GM12874 (cell line): Measurements from ENCODE around the gene SPTLC2.

Experiments used
- TF ChIP-seq, protein P1 (sequence below): IDR thresholded peaks from 2 replicates; pipeline ENCODE4 v1.5.1; 2011; ENCODE audit warnings: low read depth, mild to moderate bottlenecking, control low read depth, low read length, moderate library complexity; ENCODE audit not compliant: insufficient read depth

The SPTLC2 gene

DNA sequence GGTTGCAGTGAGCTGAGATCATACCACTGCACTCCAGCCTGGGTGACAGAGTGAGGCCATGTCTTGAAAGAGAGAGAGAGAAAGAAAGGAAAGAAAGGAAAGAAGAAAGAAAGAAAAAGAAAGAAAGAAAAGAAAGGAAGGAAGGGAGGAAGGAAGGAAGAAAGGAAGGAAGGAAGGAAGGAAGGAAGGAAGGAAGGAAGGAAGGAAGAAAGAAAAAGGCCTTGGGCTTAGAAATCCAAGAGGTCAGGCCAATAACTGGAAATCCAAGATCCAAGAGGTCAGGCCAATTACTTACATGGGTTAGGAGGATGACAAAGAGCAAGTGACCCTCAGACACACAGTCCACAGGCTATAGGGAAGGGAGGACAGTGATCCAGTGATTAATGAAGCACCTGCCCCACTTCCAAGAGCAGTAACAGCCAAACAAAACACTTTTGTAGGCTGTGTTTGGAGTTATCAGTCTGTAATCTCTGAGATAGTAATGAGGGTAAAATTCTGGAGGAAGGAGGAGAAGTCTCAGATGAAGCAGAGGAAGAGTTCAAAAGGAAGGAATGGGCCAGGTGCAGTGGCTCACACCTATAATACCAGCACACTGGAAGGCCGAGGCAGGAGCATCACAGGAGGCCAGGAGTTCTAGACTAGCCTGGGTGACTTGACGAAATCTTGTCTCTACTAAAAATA, 32.2 kb upstream of the SPTLC2 start:
- TF ChIP-seq, protein P1, sequence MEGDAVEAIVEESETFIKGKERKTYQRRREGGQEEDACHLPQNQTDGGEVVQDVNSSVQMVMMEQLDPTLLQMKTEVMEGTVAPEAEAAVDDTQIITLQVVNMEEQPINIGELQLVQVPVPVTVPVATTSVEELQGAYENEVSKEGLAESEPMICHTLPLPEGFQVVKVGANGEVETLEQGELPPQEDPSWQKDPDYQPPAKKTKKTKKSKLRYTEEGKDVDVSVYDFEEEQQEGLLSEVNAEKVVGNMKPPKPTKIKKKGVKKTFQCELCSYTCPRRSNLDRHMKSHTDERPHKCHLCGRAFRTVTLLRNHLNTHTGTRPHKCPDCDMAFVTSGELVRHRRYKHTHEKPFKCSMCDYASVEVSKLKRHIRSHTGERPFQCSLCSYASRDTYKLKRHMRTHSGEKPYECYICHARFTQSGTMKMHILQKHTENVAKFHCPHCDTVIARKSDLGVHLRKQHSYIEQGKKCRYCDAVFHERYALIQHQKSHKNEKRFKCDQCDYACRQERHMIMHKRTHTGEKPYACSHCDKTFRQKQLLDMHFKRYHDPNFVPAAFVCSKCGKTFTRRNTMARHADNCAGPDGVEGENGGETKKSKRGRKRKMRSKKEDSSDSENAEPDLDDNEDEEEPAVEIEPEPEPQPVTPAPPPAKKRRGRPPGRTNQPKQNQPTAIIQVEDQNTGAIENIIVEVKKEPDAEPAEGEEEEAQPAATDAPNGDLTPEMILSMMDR: no peak

DNA sequence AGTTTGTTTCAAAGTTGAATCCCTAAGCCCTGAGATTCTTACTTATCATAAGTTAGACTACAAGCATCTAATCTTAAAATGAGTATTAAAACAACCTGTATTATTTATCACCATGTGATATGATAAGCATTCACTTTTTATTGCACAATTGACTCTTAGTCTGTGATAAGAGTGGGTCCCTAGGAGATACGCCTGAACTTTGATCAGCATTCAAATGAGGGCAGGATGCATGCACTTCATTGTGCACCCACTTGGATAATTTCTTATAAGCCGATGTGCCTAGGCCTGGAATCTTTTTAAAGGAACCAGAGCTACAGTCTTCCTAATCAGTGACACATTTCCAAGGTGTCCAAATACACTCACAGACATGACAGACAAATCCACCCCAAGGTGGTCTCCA, 31.4 kb upstream of the SPTLC2 start:
- TF ChIP-seq, protein P1: no peak

DNA sequence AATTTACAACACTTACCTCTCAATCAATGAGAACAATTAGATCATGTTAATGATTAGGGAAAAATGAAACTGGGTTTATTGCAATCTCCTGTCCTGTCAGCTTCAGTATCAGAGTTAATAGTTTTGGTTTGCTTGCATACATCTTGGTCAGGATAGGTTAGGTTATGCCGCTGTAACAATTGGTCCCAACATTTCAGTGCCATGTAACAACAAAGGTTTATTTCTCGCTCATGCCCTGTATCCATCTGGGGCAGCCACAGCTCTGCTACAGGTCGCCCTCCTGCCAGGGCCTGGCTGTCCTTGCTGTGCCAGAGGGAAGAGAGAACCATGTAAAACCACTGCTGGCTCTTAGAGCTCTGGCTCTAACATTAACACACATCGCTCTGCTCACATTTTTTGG, 30.5 kb upstream of the SPTLC2 start:
- TF ChIP-seq, protein P1: no peak

DNA sequence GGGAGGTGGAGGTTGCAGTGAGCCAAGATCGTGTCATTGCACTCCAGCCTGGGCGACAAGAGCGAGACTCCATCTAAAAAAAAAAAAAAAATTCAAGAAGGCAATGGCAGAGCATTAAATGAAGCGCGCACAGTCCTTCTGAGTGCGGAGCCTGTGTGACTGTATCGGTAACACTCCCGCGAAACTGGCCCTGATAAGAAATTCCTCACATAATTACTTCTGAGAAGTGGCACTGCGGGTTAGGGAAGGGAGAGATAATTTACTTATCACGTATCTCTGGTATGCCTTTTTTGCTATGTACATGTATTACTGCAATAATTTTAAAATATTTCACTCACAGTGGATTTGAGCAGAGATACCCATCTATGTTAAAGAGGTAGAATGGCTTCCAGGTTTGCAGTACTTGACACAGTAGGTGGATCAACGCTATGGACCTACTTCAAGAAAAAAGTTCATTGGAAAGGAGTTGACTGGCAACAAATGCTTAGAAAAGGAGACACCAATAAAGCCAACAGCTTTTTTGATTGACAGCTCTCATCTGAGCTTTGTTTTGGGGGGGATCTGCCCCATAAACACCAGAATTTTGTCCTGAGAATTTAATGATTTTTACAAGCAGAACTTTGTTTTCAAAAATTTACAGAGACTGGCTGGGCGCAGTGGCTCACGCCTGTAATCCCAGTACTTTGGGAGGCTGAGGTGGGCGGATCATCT, 29.2 kb upstream of the SPTLC2 start:
- TF ChIP-seq, protein P1: no peak

DNA sequence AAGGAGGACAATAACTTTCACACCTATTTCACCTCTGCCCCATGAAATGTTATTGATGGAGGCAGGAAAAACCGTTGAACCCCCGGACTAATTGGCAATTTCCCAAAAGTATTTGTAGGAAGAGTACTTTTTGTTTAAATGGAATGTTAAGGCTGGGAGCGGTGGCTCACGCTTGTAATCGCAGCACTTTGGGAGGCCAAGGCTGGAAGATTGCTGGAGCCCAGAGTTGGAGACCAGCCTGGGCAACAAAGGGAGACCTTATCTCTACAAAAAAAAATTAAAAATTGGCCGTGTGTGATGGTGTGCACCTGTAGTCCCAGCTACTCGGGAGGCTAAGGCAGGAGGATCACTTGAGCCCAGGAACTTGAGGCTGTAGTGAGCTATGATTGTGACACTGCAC, 26.0 kb upstream of the SPTLC2 start:
- TF ChIP-seq, protein P1: no peak

DNA sequence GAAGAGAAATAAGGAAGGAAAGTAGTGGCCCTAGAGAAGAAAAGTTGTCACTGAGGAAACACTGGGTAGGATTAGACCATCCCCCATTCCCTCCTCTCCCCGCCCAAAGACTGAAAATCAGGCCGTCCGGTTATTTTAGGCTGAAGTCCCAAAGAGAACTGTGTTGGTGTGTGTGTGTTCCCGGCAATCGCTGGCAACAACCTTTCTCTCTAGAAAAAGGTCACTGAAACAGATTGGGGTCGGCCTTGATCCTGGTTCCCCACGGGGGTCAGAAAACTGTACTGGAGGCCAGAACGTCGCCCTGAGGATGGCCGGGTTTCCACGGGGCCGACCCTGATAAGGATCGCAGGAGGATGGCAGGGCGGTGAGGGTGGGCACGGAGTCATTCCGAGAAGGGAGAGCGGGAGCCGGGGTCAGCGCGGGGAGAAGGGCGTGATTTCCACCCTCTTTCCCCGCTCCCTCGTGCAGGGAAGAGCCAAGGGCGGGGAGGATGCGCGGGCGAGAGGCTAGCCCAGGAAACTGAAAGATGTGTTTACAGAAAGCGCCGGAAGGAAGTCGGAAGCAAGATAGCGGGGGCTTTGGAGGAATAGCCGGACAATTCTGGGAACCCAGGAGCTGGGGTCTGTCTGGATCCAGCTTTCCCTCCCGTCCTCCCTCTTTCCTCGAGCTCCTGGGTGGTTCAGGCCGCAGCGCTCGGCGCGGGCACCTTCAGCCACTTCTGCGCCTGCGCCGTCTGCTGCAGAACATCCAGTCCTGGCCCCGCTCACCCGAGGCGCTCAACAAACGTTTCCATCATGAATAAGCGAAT, 25.3 kb upstream of the SPTLC2 start:
- TF ChIP-seq, protein P1: no peak
